ENCODE measurements around the gene KMT2C.

DNA sequence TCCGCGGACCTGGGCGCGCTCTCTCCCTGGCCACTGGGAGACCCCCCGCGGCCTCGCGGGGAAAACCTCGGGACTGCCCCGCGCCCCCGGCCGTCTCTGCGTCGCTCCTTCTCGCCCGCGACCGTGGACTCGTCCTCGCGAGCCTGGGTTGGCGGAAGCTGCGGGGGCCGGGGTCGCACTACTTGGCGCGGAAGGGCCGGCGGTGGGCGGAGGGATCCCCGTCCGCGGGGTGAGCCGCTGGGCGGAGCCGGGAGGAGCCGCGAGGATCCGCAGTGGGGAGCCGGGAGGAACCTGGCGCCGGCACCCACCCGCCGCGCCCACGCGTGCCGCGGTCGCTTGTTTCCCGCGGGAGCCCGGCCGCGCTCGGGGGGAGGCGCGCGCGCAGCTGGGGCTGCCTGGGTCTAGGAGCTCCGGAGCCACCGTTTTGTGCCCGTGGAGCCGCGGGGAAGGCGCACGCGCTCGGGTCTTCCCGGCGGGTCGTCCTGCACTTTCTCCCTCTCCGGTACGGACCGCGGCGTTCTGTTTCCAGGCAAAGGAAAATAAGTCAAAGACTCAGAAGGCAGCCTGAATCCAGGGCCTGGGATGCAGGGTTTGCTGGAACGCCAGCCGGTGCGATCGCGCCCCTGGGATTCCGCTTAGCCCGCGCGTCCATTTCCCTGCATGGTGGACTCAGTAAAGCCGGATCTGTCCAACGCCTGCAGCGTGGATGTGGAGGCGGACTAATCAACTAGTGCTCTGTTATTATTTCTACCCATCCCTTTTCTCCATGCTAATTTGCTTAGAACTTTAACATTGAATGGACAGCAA lies 28.7 kb upstream of the KMT2C start:
- TF ChIP-seq FOXK2 (IDR thresholded peaks at IDR 0.05) = no peak
- peak; percentile 39; the same call in 1 of the 2 replicates for TF ChIP-seq MTA3 (IDR thresholded peaks at IDR 0.05; ENCODE audit: borderline replicate concordance, low read length)
- TF ChIP-seq, protein P1, sequence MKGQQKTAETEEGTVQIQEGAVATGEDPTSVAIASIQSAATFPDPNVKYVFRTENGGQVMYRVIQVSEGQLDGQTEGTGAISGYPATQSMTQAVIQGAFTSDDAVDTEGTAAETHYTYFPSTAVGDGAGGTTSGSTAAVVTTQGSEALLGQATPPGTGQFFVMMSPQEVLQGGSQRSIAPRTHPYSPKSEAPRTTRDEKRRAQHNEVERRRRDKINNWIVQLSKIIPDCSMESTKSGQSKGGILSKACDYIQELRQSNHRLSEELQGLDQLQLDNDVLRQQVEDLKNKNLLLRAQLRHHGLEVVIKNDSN (IDR thresholded peaks at IDR 0.05; ENCODE audit: borderline replicate concordance, extremely low read length, insufficient read depth, low read depth, low read length) = no peak
- TF ChIP-seq TCF7 (IDR thresholded peaks at IDR 0.05; ENCODE audit: borderline replicate concordance) = no peak
- no peak for TF ChIP-seq FOS (IDR thresholded peaks at IDR 0.05; ENCODE audit: borderline replicate concordance, extremely low read depth, insufficient read length)
- TF ChIP-seq JUND (IDR thresholded peaks at IDR 0.05; ENCODE audit: low read depth, low read length) = no peak
- peak in 1 of 2 experiments; percentile 84; a peak in 2 of 3 replicates for TF ChIP-seq EGR1 (IDR thresholded peaks at IDR 0.05; ENCODE audit: borderline replicate concordance in 1 of 2, low read depth in 2 of 2, low read length in 2 of 2)
- TF ChIP-seq ZNF217 (IDR thresholded peaks at IDR 0.05) = peak; percentile 90
- TF ChIP-seq, protein P2, sequence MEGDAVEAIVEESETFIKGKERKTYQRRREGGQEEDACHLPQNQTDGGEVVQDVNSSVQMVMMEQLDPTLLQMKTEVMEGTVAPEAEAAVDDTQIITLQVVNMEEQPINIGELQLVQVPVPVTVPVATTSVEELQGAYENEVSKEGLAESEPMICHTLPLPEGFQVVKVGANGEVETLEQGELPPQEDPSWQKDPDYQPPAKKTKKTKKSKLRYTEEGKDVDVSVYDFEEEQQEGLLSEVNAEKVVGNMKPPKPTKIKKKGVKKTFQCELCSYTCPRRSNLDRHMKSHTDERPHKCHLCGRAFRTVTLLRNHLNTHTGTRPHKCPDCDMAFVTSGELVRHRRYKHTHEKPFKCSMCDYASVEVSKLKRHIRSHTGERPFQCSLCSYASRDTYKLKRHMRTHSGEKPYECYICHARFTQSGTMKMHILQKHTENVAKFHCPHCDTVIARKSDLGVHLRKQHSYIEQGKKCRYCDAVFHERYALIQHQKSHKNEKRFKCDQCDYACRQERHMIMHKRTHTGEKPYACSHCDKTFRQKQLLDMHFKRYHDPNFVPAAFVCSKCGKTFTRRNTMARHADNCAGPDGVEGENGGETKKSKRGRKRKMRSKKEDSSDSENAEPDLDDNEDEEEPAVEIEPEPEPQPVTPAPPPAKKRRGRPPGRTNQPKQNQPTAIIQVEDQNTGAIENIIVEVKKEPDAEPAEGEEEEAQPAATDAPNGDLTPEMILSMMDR (IDR thresholded peaks at IDR 0.05 in 2 of 3, conservative IDR thresholded peaks at IDR 0.05 in 1 of 3; ENCODE audit: control insufficient read depth in 2 of 3, extremely low read depth in 1 of 3, insufficient read depth in 1 of 3, low read depth in 3 of 3, low read length in 3 of 3) = no peak
- peak; percentile 94; the same call in 1 of the 2 replicates for TF ChIP-seq RB1 (IDR thresholded peaks at IDR 0.05; ENCODE audit: borderline replicate concordance)
- peak; percentile 7 for TF ChIP-seq MXI1 (IDR thresholded peaks at IDR 0.05; ENCODE audit: low read depth, low read length)

Data from GM12878 (cell line).